A673 (cell line): ENCODE results near the gene ZBTB20. TPM values are rescaled to one million over a fixed set of nuclear protein-coding genes. Genes with fewer than 3 reads are reported as not detected.

ENCODE experiments used
- BruUV-seq: library from RNA; stranded (reverse); fragments of 400-500 nt; replicated peaks from 2 replicates; lab custom pipeline; 2021; lab: Mats Ljungman, UMichigan
- CTCF ChIA-PET: fragments of 300-600 bp; sonication (Branson Sonifier 250); formaldehyde crosslinking; loops from one replicate; lab custom pipeline; 2022; ENCODE audit warnings: antibody characterized with exemption; lab: Charles Lee
- POLR2A ChIA-PET: fragments of 300-600 bp; sonication (Branson Sonifier 250); formaldehyde crosslinking; loops from one replicate; lab custom pipeline; 2022; ENCODE audit warnings: antibody characterized with exemption; ENCODE audit not compliant: low non-redundant PET; lab: Charles Lee
- DNase-seq: peaks from one replicate; pipeline ENCODE4 v3.0.0-alpha.2; 2015; ENCODE audit warnings: low spot score
- H3K27ac ChIP-seq: fragments of 200-600 bp; sonication (generic); 2 replicates; pipeline ENCODE4 v1.5.1; 2016; ENCODE audit warnings: mixed run types, low read depth, mild to moderate bottlenecking, mixed read lengths, antibody characterized with exemption, low read length; ENCODE audit not compliant: poor library complexity, severe bottlenecking
- H3K27me3 ChIP-seq: fragments of 200-600 bp; sonication (generic); replicated peaks from 2 replicates; pipeline ENCODE4 v1.6.1; 2017; ENCODE audit warnings: mixed run types, low read depth, mild to moderate bottlenecking, mixed read lengths, antibody characterized with exemption, low read length; ENCODE audit not compliant: insufficient read depth, poor library complexity
- H3K36me3 ChIP-seq: fragments of 200-600 bp; sonication (generic); 2 replicates; pipeline ENCODE4 v1.6.1; 2016; ENCODE audit warnings: mixed run types, mild to moderate bottlenecking, mixed read lengths, antibody characterized with exemption, low read length; ENCODE audit not compliant: insufficient read depth, poor library complexity, severe bottlenecking
- H3K4me1 ChIP-seq: fragments of 200-600 bp; sonication (generic); 2 replicates; pipeline ENCODE4 v1.6.1; 2017; ENCODE audit warnings: mixed run types, mild to moderate bottlenecking, mixed read lengths, antibody characterized with exemption, low read length; ENCODE audit not compliant: insufficient read depth, poor library complexity, severe bottlenecking
- H3K4me3 ChIP-seq: fragments of 200-600 bp; sonication (generic); 2 replicates; pipeline ENCODE4 v1.5.1; 2016; ENCODE audit warnings: low read depth, mixed run types, mild to moderate bottlenecking, mixed read lengths, low read length; ENCODE audit not compliant: poor library complexity, severe bottlenecking
- H3K9me3 ChIP-seq: fragments of 200-600 bp; sonication (generic); 2 replicates; pipeline ENCODE4 v1.6.1; 2016; ENCODE audit warnings: mixed run types, low read depth, mild to moderate bottlenecking, mixed read lengths, antibody characterized with exemption, low read length; ENCODE audit not compliant: poor library complexity, severe bottlenecking
- EZH2 ChIP-seq: fragments of 200-600 bp; sonication (generic); IDR thresholded peaks from 2 replicates; pipeline ENCODE4 v1.6.1; 2017; ENCODE audit warnings: borderline replicate concordance, low read depth, mild to moderate bottlenecking, mixed read lengths, antibody characterized with exemption, low read length; ENCODE audit not compliant: poor library complexity, severe bottlenecking
- intact Hi-C: fragments of 100-400 bp; cut with micrococcal nuclease; formaldehyde crosslinking; loops from one replicate; pipeline ENCODE4 v1.10.0; 2022; ENCODE audit not compliant: unreplicated experiment
- total RNA-seq: library from RNA; stranded (reverse); gene quantifications from 2 replicates; pipeline ENCODE4 v1.2.3, GENCODE V29; 2021
- TF ChIP-seq, protein P1 (sequence below): fragments of 300-800, 200-600 bp; sonication (generic); conservative IDR thresholded peaks from 2 replicates; pipeline ENCODE4 v1.5.1; 2017; ENCODE audit warnings: low read depth, mild to moderate bottlenecking, antibody characterized with exemption, low read length, moderate library complexity, mixed read lengths

The ZBTB20 gene
- total RNA-seq, 1 experiment from 2014 or later, result 13.5 TPM

DNA sequence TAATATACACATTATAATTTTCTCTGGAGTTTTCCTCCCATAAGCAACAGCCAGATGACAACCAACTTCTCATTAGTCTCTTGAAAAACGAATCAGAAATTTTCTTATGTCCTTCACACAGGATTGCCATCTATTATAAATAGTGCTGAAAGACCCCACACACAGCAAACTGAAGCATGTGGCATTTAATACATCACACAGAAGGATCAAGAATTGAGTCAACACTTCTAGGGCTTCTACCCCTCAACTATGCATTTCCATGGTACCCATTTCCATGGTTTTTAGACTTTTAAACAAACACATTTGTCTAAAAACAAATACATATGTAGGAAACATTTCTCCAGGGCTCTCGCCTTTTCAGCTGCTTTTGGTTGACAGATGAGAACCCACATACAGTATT lies 282.1 kb downstream of the ZBTB20 start:
- no peaks in the 10 kb centered on the region for H3K27me3 ChIP-seq

DNA sequence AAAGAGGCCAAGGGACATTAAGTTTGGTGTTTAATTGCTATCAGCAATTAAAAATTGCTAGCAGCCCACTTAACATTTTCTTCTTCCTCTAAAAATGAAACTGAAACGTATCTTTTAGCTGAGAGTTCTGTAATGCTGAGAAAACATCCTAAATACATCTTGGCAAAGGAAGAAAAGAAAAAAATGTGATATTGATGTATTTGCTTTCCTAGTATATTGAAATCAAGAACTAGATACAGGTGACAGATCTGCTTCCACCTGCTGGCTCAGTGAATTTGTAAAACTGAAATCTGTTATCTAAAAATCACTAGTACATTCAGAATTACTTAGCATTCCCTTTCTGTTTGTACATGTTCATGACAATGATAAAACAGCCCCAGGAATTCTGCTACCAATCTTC lies 283.2 kb downstream of the ZBTB20 start:
- intact Hi-C loops, result no loop called here
- Histone ChIP-seq H3K27ac (no peak overlapping the region), H3K36me3 (no peaks in the 10 kb centered on the region), H3K4me1 (no peaks in the 10 kb centered on the region), H3K9me3 (no peaks in the 10 kb centered on the region), H3K4me3 (no peak overlapping the region), H3K27me3 (no peaks in the 10 kb centered on the region)
- TF ChIP-seq, protein P1, sequence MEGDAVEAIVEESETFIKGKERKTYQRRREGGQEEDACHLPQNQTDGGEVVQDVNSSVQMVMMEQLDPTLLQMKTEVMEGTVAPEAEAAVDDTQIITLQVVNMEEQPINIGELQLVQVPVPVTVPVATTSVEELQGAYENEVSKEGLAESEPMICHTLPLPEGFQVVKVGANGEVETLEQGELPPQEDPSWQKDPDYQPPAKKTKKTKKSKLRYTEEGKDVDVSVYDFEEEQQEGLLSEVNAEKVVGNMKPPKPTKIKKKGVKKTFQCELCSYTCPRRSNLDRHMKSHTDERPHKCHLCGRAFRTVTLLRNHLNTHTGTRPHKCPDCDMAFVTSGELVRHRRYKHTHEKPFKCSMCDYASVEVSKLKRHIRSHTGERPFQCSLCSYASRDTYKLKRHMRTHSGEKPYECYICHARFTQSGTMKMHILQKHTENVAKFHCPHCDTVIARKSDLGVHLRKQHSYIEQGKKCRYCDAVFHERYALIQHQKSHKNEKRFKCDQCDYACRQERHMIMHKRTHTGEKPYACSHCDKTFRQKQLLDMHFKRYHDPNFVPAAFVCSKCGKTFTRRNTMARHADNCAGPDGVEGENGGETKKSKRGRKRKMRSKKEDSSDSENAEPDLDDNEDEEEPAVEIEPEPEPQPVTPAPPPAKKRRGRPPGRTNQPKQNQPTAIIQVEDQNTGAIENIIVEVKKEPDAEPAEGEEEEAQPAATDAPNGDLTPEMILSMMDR, result no peak
- TF ChIP-seq EZH2, result no peak
- no peak for DNase-seq
- CTCF ChIA-PET, result no interaction called here
- no TSS peak for BruUV-seq
- POLR2A ChIA-PET, result no interaction called here

More for the DNA sequence above, 282.1 kb downstream of the ZBTB20 start:
- DNase-seq, result no peak
- Histone ChIP-seq H3K4me1 (no peaks in the 10 kb centered on the region), H3K36me3 (no peaks in the 10 kb centered on the region), H3K27ac (no peak overlapping the region), H3K9me3 (no peaks in the 10 kb centered on the region), H3K4me3 (no peak overlapping the region)
- TF ChIP-seq EZH2, result no peak
- TF ChIP-seq, protein P1, result no peak
- intact Hi-C loops, result no loop called here
- no TSS peak for BruUV-seq
- ChIA-PET CTCF (no interaction called here), POLR2A (no interaction called here)

DNA sequence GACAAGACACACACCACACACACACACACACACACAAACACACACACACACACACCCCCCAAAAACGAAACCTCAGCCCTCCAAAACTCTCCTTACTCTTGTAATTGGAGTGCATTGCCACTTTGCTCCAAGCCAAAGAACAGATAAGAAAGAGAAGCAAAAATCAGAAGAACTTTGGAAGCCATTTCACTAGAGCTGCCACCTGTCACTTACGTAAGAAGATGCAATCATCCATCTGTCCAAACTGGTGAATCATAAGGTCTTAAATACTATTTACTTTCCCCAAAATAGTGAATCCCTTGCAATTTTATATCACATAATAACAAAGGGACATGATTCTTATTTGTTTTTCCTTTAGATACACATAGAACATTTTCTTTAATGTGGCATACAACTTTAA lies 285.4 kb downstream of the ZBTB20 start:
- no peak for TF ChIP-seq EZH2
- TF ChIP-seq, protein P1, result no peak
- no peaks in the 10 kb centered on the region for H3K27me3 ChIP-seq
- H3K4me3 ChIP-seq, result no peak overlapping the region
- H3K4me1 ChIP-seq, result no peaks in the 10 kb centered on the region
- POLR2A ChIA-PET, result no interaction called here
- intact Hi-C loops, result no loop called here
- no TSS peak for BruUV-seq
- H3K9me3 ChIP-seq, result no peaks in the 10 kb centered on the region
- no peaks in the 10 kb centered on the region for H3K36me3 ChIP-seq
- DNase-seq, result no peak
- CTCF ChIA-PET, result no interaction called here
- no peak overlapping the region for H3K27ac ChIP-seq
